ENCODE measurements around the gene ADSL. TPM values are rescaled to one million over a fixed set of nuclear protein-coding genes. Genes with fewer than 3 reads are reported as not detected.

ADSL gene
- total RNA-seq, 1 donor from 2014 or later: 83.4 TPM

- Histone ChIP-seq H3K79me2 (ENCODE audit: insufficient read depth, low read length) (peaks cover 4% of the 10 kb centered on the region), H3K9me3 (ENCODE audit: insufficient read depth, low read depth, low read length) (no peaks in the 10 kb centered on the region), H3K4me1 (ENCODE audit: insufficient read depth, low read length) (peaks cover 4% of the 10 kb centered on the region), H3K9ac (ENCODE audit: low read length) (no peak overlapping the region), H3K27me3 (ENCODE audit: insufficient read depth, low read length) (no peaks in the 10 kb centered on the region), H3K27ac (ENCODE audit: low read depth, low read length) (no peak overlapping the region), H3K36me3 (ENCODE audit: insufficient read depth, low read length) (peaks cover 16% of the 10 kb centered on the region), H3K4me3 (ENCODE audit: insufficient read depth, low read depth, low read length) (no peak overlapping the region), H2AFZ (ENCODE audit: low read depth, low read length) (no peak overlapping the region), H3K4me2 (ENCODE audit: low read length) (no peak overlapping the region), H4K20me1 (ENCODE audit: insufficient read depth, low read length) (peaks cover 84% of the 10 kb centered on the region)
- Mint-ChIP-seq H3K4me3 (ENCODE audit: unreplicated experiment) (no peak overlapping the region), H3K36me3 (ENCODE audit: low read depth, unreplicated experiment) (peaks cover 5% of the 10 kb centered on the region), H3K4me1 (ENCODE audit: low read depth, unreplicated experiment) (peaks cover 2% of the 10 kb centered on the region), H3K27ac (ENCODE audit: unreplicated experiment) (peak overlapping the region; percentile 47), H3K27me3 (ENCODE audit: low read depth, unreplicated experiment) (no peaks in the 10 kb centered on the region), H3K9me3 (ENCODE audit: unreplicated experiment) (no peaks in the 10 kb centered on the region)
- FAIRE-seq (no peak), DNase-seq (ENCODE audit: low read depth) (no peak)
- no peak for TF ChIP-seq CTCF (IDR thresholded peaks at IDR 0.05; ENCODE audit: insufficient read depth, low read depth, low read length)
- no peak for TF ChIP-seq EZH2 (IDR thresholded peaks at IDR 0.05; ENCODE audit: insufficient read depth, low read length)
Observed at GRCh38 chr22:40411506-40411861, 65.2 kb downstream of the ADSL start.

- FAIRE-seq (no peak), DNase-seq (ENCODE audit: low read depth) (no peak)
- no peak overlapping the region for H3K27ac Mint-ChIP-seq (ENCODE audit: unreplicated experiment)
- peaks cover 2% of the 10 kb centered on the region for H3K4me1 Mint-ChIP-seq (ENCODE audit: low read depth, unreplicated experiment)
- Histone ChIP-seq H3K27me3 (ENCODE audit: insufficient read depth, low read length) (no peaks in the 10 kb centered on the region), H3K4me1 (ENCODE audit: insufficient read depth, low read length) (peaks cover 4% of the 10 kb centered on the region), H3K9ac (ENCODE audit: low read length) (no peak overlapping the region), H3K79me2 (ENCODE audit: insufficient read depth, low read length) (peaks cover 4% of the 10 kb centered on the region), H3K36me3 (ENCODE audit: insufficient read depth, low read length) (peaks cover 12% of the 10 kb centered on the region), H3K4me2 (ENCODE audit: low read length) (no peak overlapping the region), H4K20me1 (ENCODE audit: insufficient read depth, low read length) (peaks cover 77% of the 10 kb centered on the region), H3K9me3 (ENCODE audit: insufficient read depth, low read depth, low read length) (no peaks in the 10 kb centered on the region), H3K4me3 (ENCODE audit: insufficient read depth, low read depth, low read length) (no peak overlapping the region), H2AFZ (ENCODE audit: low read depth, low read length) (no peak overlapping the region), H3K27ac (ENCODE audit: low read depth, low read length) (no peak overlapping the region)
- H3K4me3 Mint-ChIP-seq (ENCODE audit: unreplicated experiment): no peak overlapping the region
- H3K27me3 Mint-ChIP-seq (ENCODE audit: low read depth, unreplicated experiment): no peaks in the 10 kb centered on the region
- H3K36me3 Mint-ChIP-seq (ENCODE audit: low read depth, unreplicated experiment): peaks cover 3% of the 10 kb centered on the region
- no peak for TF ChIP-seq EZH2 (IDR thresholded peaks at IDR 0.05; ENCODE audit: insufficient read depth, low read length)
- H3K9me3 Mint-ChIP-seq (ENCODE audit: unreplicated experiment): no peaks in the 10 kb centered on the region
Observed at GRCh38 chr22:40412441-40412840, 66.1 kb downstream of the ADSL start.

DNA sequence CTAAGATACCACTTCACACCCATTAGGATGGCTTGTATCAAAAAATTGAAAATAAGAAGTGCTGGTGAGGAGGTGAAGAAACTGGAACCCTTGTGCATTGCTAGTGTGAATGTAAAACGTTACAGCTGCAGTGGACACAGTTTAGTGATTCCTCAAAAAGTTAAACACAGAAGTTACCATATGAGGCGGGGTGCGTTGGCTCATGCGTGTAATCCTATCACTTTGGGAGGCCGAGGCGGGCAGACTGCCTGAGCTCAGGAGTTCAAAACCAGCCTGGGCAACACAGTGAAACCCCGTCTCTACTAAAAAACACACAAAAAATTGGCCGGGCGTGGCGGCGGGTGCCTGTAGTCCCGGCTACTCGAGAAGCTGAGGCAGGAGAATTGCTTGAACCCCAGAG is 67.6 kb downstream of the ADSL start:
- Histone ChIP-seq H3K4me2 (ENCODE audit: low read length) (no peak overlapping the region), H3K36me3 (ENCODE audit: insufficient read depth, low read length) (peaks cover 10% of the 10 kb centered on the region), H3K27ac (ENCODE audit: low read depth, low read length) (no peak overlapping the region), H3K79me2 (ENCODE audit: insufficient read depth, low read length) (peaks cover 4% of the 10 kb centered on the region), H3K9ac (ENCODE audit: low read length) (no peak overlapping the region), H2AFZ (ENCODE audit: low read depth, low read length) (no peak overlapping the region), H3K27me3 (ENCODE audit: insufficient read depth, low read length) (no peaks in the 10 kb centered on the region), H4K20me1 (ENCODE audit: insufficient read depth, low read length) (peaks cover 79% of the 10 kb centered on the region), H3K4me3 (ENCODE audit: insufficient read depth, low read depth, low read length) (no peak overlapping the region), H3K9me3 (ENCODE audit: insufficient read depth, low read depth, low read length) (no peaks in the 10 kb centered on the region), H3K4me1 (ENCODE audit: insufficient read depth, low read length) (peaks cover 4% of the 10 kb centered on the region)
- Mint-ChIP-seq H3K4me1 (ENCODE audit: low read depth, unreplicated experiment) (peaks cover 2% of the 10 kb centered on the region), H3K4me3 (ENCODE audit: unreplicated experiment) (no peak overlapping the region), H3K36me3 (ENCODE audit: low read depth, unreplicated experiment) (peaks cover 3% of the 10 kb centered on the region), H3K27me3 (ENCODE audit: low read depth, unreplicated experiment) (no peaks in the 10 kb centered on the region), H3K9me3 (ENCODE audit: unreplicated experiment) (no peaks in the 10 kb centered on the region), H3K27ac (ENCODE audit: unreplicated experiment) (peak overlapping the region; percentile 59)
- no peak for DNase-seq (ENCODE audit: low read depth)
- TF ChIP-seq EZH2 (IDR thresholded peaks at IDR 0.05; ENCODE audit: insufficient read depth, low read length) (no peak), CTCF (IDR thresholded peaks at IDR 0.05; ENCODE audit: insufficient read depth, low read depth, low read length) (no peak)
- FAIRE-seq: no peak

Measured in astrocyte (in vitro differentiated cells and primary cell).